ENCODE data around the gene LIPC. TPM values are rescaled to one million over a fixed set of nuclear protein-coding genes. Genes with fewer than 3 reads are reported as not detected.

Gene LIPC
- total and polyA plus RNA-seq, 7 experiments from 2014 or later, result 0.46 to 5.1 (median 0.77) TPM

DNA sequence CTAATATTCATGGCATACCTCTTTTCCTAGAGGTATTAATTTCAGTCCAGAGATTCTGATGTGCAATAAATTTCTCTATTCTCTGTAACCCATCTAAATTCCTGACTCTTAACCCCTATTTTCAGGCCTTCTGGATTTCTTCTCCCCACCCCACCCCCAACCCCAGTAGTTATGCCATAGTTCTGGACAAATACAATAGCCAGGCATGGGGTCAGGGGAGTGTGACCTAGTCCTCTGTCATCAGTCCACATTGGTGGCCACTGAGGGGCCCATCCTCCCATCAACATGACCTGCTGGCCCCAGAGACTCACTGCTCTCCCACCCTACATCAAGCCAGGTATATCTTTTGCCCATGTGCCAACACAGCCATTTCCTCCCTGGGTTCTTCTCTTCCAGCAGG, 3.8 kb upstream of the LIPC start:
- peaks cover 0 to 17% (median 0%) of the 10 kb centered on the region in 5 donors for H3K36me3 Mint-ChIP-seq
- no peaks in the 10 kb centered on the region for H3K4me1 ChIP-seq (ENCODE audit: control insufficient read depth in 2 of 2, insufficient read depth in 2 of 2, low read length in 2 of 2)
- peaks cover 0 to 4% (median 0%) of the 10 kb centered on the region in 7 donors for H3K4me1 Mint-ChIP-seq
- ChIA-PET POLR2A (no interaction called here), CTCF (no interaction called here)
- H3K27me3 ChIP-seq (ENCODE audit: control insufficient read depth in 2 of 2, insufficient read depth in 2 of 2, low read length in 2 of 2), result no peaks in the 10 kb centered on the region
- H3K9me3 Mint-ChIP-seq, result peaks cover 0 to 4% (median 0%) of the 10 kb centered on the region in 11 donors
- no peak overlapping the region for H3K27ac ChIP-seq (ENCODE audit: low read depth, low read length)
- H3K36me3 ChIP-seq (ENCODE audit: control insufficient read depth in 2 of 3, insufficient read depth in 3 of 3, low read length in 3 of 3), result no peaks in the 10 kb centered on the region
- no peak overlapping the region for H3K4me3 Mint-ChIP-seq
- no peak overlapping the region for H3K27ac Mint-ChIP-seq
- no peaks in the 10 kb centered on the region for H3K9me3 ChIP-seq (ENCODE audit: control insufficient read depth in 2 of 3, low read length in 3 of 3)
- intact Hi-C loops (cut with micrococcal nuclease), result no loop called here
- no peak overlapping the region for H3K4me3 ChIP-seq (ENCODE audit: low read length)
- ATAC-seq, result no peak
- DNase-seq, result no peak
- no peaks in the 10 kb centered on the region for H3K27me3 Mint-ChIP-seq

DNA sequence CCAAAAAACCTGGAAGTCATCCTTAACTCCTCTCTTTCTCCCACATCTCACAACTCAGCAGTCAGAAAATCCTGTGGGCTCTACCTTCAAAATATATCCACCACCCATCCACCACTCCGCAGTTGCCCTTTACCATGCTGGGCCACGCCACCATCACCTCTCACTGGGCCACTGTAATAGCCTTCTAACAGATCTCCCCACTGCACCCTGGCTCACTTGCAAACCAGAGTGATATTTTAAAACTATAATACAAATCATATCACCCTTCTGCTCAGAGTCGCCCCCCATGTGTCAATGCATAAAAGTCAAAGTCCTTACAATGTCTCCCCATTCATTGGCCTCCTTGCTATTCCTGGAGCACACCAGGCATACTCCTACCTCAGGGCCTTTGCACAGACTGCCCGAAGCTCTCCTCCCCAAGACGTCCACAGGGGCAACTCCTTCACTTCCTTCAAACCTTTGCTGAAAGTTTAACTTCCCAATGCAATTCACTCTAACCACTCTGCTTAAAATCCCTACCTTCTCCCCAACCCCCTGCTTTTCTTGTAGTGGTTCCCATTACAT, 1.5 kb upstream of the LIPC start:
- Histone ChIP-seq H3K4me3 (ENCODE audit: low read length) (no peak overlapping the region), H3K27ac (ENCODE audit: low read depth, low read length) (no peak overlapping the region), H3K9me3 (ENCODE audit: control insufficient read depth in 2 of 3, low read length in 3 of 3) (no peaks in the 10 kb centered on the region), H3K27me3 (ENCODE audit: control insufficient read depth in 2 of 2, insufficient read depth in 2 of 2, low read length in 2 of 2) (no peaks in the 10 kb centered on the region), H3K4me1 (ENCODE audit: control insufficient read depth in 2 of 2, insufficient read depth in 2 of 2, low read length in 2 of 2) (no peaks in the 10 kb centered on the region), H3K36me3 (ENCODE audit: control insufficient read depth in 2 of 3, insufficient read depth in 3 of 3, low read length in 3 of 3) (no peaks in the 10 kb centered on the region)
- H3K27ac Mint-ChIP-seq, result no peak overlapping the region
- POLR2A ChIA-PET, result no interaction called here
- no peak overlapping the region for H3K4me3 Mint-ChIP-seq
- no peaks in the 10 kb centered on the region for H3K27me3 Mint-ChIP-seq
- H3K4me1 Mint-ChIP-seq, result no peaks in the 10 kb centered on the region
- ATAC-seq, result no peak
- CTCF ChIA-PET, result interaction anchor here (0.7 kb wide), 1 partner anchor 71 kb away, joined by 3 read pairs; no protein-coding TSS in a partner anchor
- peaks cover 0 to 4% (median 0%) of the 10 kb centered on the region in 11 donors for H3K9me3 Mint-ChIP-seq
- no peak for DNase-seq
- H3K36me3 Mint-ChIP-seq, result peaks cover 0 to 9% (median 0%) of the 10 kb centered on the region in 5 donors
- intact Hi-C loops (cut with micrococcal nuclease), result loop anchor here in 1 of 2 donors (10.0 kb wide), 1 partner anchor 314 kb away; the partner anchor contains the start of gene ADAM10

DNA sequence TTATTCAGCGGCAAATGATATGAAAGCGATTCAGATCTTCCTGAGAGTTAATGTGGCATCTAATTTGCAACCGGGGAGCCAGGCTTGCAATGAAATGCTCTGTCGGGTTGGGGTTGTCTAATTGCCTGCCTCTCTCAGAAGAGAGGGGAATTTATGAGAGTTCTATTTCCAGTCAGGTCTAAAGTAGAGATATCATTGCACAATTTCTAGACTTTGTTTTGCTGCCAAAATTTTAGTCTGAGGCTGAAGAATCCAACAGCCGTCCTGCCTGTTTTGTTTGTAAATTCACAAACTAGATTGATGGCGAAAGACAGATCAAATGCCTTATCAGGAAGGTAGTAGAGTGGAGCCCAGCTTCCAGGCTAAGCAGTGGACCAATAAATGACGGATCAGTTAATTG, 610 bp downstream of the LIPC start:
- no peak overlapping the region for H3K4me3 ChIP-seq (ENCODE audit: low read length)
- Mint-ChIP-seq H3K9me3 (peaks cover 0 to 4% (median 0%) of the 10 kb centered on the region in 11 donors), H3K4me1 (peaks cover 0 to 4% (median 0%) of the 10 kb centered on the region in 7 donors), H3K4me3 (no peak overlapping the region), H3K27me3 (no peaks in the 10 kb centered on the region), H3K27ac (no peak overlapping the region), H3K36me3 (peaks cover 0 to 9% (median 0%) of the 10 kb centered on the region in 5 donors)
- ChIA-PET POLR2A (interaction anchor here (0.6 kb wide), 1 partner anchor 93 kb away, joined by 5 read pairs; no protein-coding TSS in a partner anchor), CTCF (no interaction called here)
- no peak overlapping the region for H3K27ac ChIP-seq (ENCODE audit: low read depth, low read length)
- H3K9me3 ChIP-seq (ENCODE audit: control insufficient read depth in 2 of 3, low read length in 3 of 3), result no peaks in the 10 kb centered on the region
- DNase-seq (no peak), ATAC-seq (no peak)
- H3K36me3 ChIP-seq (ENCODE audit: control insufficient read depth in 2 of 3, insufficient read depth in 3 of 3, low read length in 3 of 3), result no peaks in the 10 kb centered on the region
- intact Hi-C loops (cut with micrococcal nuclease), result loop anchor here in 1 of 2 donors (10.0 kb wide), 1 partner anchor 312 kb away; the partner anchor contains the start of gene ADAM10
- H3K27me3 ChIP-seq (ENCODE audit: control insufficient read depth in 2 of 2, insufficient read depth in 2 of 2, low read length in 2 of 2), result no peaks in the 10 kb centered on the region
- no peaks in the 10 kb centered on the region for H3K4me1 ChIP-seq (ENCODE audit: control insufficient read depth in 2 of 2, insufficient read depth in 2 of 2, low read length in 2 of 2)

DNA sequence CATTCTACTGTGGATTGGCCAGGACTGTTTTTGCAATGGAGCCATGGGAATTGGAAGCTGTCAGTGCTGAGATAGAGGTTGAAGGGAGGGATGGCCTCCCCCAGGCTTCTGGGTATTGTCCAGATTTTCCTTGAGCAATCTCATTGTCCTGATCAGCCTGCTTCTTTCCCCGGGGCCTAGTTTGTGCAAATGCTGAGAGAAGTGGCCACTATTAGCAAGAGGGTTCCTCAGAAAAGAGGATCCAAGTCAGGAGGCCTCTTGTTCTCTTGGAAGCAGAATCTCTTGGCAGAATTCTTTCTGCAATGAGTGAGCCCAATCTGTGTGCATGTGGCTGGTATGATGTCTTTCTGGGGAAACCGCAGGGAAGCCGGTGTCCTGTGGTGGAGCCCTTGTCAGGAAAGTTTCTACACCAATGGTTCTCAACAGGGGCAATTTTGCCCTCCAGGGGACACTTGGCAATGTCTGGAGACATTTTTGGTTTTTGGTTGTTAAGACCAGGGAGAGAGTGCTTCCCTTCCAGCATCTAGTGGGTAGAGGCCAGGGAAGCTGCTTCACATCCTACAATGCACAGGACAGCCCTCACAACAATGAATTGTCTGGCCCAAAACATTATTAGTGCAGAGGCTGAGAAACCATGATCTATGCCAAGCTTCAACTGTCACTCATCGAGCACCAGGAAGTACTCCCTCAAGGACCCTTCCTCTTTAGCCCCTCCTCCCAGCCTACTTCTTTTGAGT, 2.0 kb downstream of the LIPC start:
- no peak overlapping the region for H3K4me3 Mint-ChIP-seq
- Histone ChIP-seq H3K27ac (ENCODE audit: low read depth, low read length) (no peak overlapping the region), H3K4me1 (ENCODE audit: control insufficient read depth in 2 of 2, insufficient read depth in 2 of 2, low read length in 2 of 2) (no peaks in the 10 kb centered on the region), H3K27me3 (ENCODE audit: control insufficient read depth in 2 of 2, insufficient read depth in 2 of 2, low read length in 2 of 2) (no peaks in the 10 kb centered on the region), H3K9me3 (ENCODE audit: control insufficient read depth in 2 of 3, low read length in 3 of 3) (no peaks in the 10 kb centered on the region), H3K4me3 (ENCODE audit: low read length) (no peak overlapping the region), H3K36me3 (ENCODE audit: control insufficient read depth in 2 of 3, insufficient read depth in 3 of 3, low read length in 3 of 3) (no peaks in the 10 kb centered on the region)
- H3K27me3 Mint-ChIP-seq, result no peaks in the 10 kb centered on the region
- intact Hi-C loops (cut with micrococcal nuclease), result loop anchor here in 1 of 2 donors (10.0 kb wide), 1 partner anchor 311 kb away; the partner anchor contains the start of gene ADAM10
- ATAC-seq (no peak), DNase-seq (no peak)
- ChIA-PET POLR2A (no interaction called here), CTCF (no interaction called here)
- H3K27ac Mint-ChIP-seq, result no peak overlapping the region
- peaks cover 0 to 9% (median 0%) of the 10 kb centered on the region in 5 donors for H3K36me3 Mint-ChIP-seq
- peaks cover 0 to 4% (median under 1%) of the 10 kb centered on the region in 7 donors for H3K4me1 Mint-ChIP-seq
- peaks cover 0 to 4% (median 0%) of the 10 kb centered on the region in 11 donors for H3K9me3 Mint-ChIP-seq

DNA sequence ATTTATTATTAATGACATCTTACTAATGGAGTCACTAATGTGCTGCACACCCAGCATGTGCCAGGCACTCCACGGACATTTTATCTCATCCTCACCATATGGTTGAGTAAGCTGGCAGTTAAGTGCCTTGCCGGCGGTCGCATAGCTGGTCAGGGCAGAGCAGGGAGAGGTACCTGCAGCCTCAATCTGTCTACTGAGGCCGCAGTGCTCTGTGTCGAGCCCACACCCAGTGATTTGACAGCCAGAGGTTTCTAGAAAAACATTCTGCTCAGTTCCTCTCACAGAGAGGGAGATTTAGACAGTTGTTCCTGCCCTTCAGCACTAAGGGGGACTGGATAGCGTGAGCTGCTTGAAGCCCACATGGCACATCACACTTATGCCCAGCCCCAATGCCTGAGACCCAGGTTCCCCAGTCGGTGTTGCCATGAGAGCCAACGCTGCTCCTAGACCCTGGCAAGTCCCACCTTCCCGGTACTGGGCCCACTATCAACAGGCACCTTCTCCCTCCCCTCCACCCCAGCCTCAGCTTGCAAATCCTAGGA, 2.6 kb downstream of the LIPC start:
- no peaks in the 10 kb centered on the region for H3K4me1 ChIP-seq (ENCODE audit: control insufficient read depth in 2 of 2, insufficient read depth in 2 of 2, low read length in 2 of 2)
- DNase-seq (no peak), ATAC-seq (no peak)
- H3K9me3 ChIP-seq (ENCODE audit: control insufficient read depth in 2 of 3, low read length in 3 of 3), result no peaks in the 10 kb centered on the region
- Mint-ChIP-seq H3K27me3 (no peaks in the 10 kb centered on the region), H3K4me1 (peaks cover 0 to 9% (median 5%) of the 10 kb centered on the region in 7 donors), H3K27ac (no peak overlapping the region), H3K36me3 (peaks cover 0 to 6% (median 0%) of the 10 kb centered on the region in 5 donors), H3K9me3 (peaks cover 0 to 4% (median 0%) of the 10 kb centered on the region in 11 donors), H3K4me3 (no peak overlapping the region)
- no peak overlapping the region for H3K4me3 ChIP-seq (ENCODE audit: low read length)
- intact Hi-C loops (cut with micrococcal nuclease), result loop anchor here in 1 of 2 donors (10.0 kb wide), 1 partner anchor 310 kb away; the partner anchor contains the start of gene ADAM10
- ChIA-PET CTCF (no interaction called here), POLR2A (interaction anchor here (0.8 kb wide), 1 partner anchor 157 kb away, joined by 3 read pairs; no protein-coding TSS in a partner anchor)
- H3K27me3 ChIP-seq (ENCODE audit: control insufficient read depth in 2 of 2, insufficient read depth in 2 of 2, low read length in 2 of 2), result no peaks in the 10 kb centered on the region
- no peaks in the 10 kb centered on the region for H3K36me3 ChIP-seq (ENCODE audit: control insufficient read depth in 2 of 3, insufficient read depth in 3 of 3, low read length in 3 of 3)
- H3K27ac ChIP-seq (ENCODE audit: low read depth, low read length), result no peak overlapping the region

DNA sequence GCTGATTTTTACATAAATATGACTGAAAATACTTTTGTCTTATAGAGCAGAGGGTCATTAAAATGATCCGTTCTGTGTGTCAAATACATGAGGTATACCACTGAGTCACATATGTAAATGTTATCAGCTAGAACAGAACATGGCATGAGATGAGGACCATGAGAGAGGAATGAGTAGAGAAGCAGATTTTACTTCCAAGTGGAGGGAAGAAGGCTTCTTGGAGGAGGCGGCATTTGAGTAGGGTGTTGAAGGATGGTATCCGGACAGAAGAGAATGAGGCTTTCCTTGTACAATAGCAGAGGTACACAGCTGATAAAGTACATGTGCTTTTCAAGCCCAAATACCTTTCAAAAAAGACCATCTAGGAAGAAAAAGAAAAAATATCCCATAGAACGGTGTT, 4.8 kb downstream of the LIPC start:
- ATAC-seq (no peak), DNase-seq (no peak)
- Mint-ChIP-seq H3K36me3 (no peaks in the 10 kb centered on the region), H3K4me3 (no peak overlapping the region), H3K27me3 (no peaks in the 10 kb centered on the region), H3K4me1 (peaks cover 0 to 26% (median 9%) of the 10 kb centered on the region in 7 donors), H3K9me3 (no peaks in the 10 kb centered on the region), H3K27ac (peak overlapping the region in 1 of 9 donors; percentile 35)
- Histone ChIP-seq H3K36me3 (ENCODE audit: control insufficient read depth in 2 of 3, insufficient read depth in 3 of 3, low read length in 3 of 3) (no peaks in the 10 kb centered on the region), H3K9me3 (ENCODE audit: control insufficient read depth in 2 of 3, low read length in 3 of 3) (no peaks in the 10 kb centered on the region), H3K4me3 (ENCODE audit: low read length) (no peak overlapping the region), H3K27ac (ENCODE audit: low read depth, low read length) (no peak overlapping the region), H3K4me1 (ENCODE audit: control insufficient read depth in 2 of 2, insufficient read depth in 2 of 2, low read length in 2 of 2) (no peaks in the 10 kb centered on the region), H3K27me3 (ENCODE audit: control insufficient read depth in 2 of 2, insufficient read depth in 2 of 2, low read length in 2 of 2) (no peaks in the 10 kb centered on the region)
- intact Hi-C loops (cut with micrococcal nuclease), result loop anchor here (5.0 to 10.0 kb wide), 2 partner anchors 308 to 311 kb away; partner anchors contain the start of gene ADAM10 (in 2 of the 2)
- CTCF ChIA-PET, result interaction anchor here (0.6 kb wide), 2 partner anchors 324 to 811 kb away, joined by 3 read pairs; no protein-coding TSS in a partner anchor
- POLR2A ChIA-PET, result no interaction called here

Measured in naive thymus-derived CD4-positive, alpha-beta T cell (primary cell).